ENCODE data around the gene DNAAF5.

GRCh38 chr7:834277-834676, 107.8 kb downstream of the DNAAF5 start:
- no peak for TF ChIP-seq TCF12 (IDR thresholded peaks at IDR 0.05; ENCODE audit: low read depth)
- no peak for TF ChIP-seq REST (IDR thresholded peaks at IDR 0.05; ENCODE audit: low read depth)
- no peak for TF ChIP-seq EP300 (IDR thresholded peaks at IDR 0.05; ENCODE audit: borderline replicate concordance)
- no peak for TF ChIP-seq FOXM1 (IDR thresholded peaks at IDR 0.05; ENCODE audit: borderline replicate concordance, low read depth)
- TF ChIP-seq EGR1 (IDR thresholded peaks at IDR 0.05) = no peak
- no peak for TF ChIP-seq CEBPB (IDR thresholded peaks at IDR 0.05)
- no peak for TF ChIP-seq MAX (IDR thresholded peaks at IDR 0.05)
- TF ChIP-seq ZBTB7A (IDR thresholded peaks at IDR 0.05; ENCODE audit: low read depth) = no peak
- no peak for TF ChIP-seq YY1 (IDR thresholded peaks at IDR 0.05; ENCODE audit: low read depth)
- no peak for TF ChIP-seq TAF1 (IDR thresholded peaks at IDR 0.05; ENCODE audit: low read depth)
- no peak for TF ChIP-seq CREB1 (IDR thresholded peaks at IDR 0.05; ENCODE audit: low read depth)
- TF ChIP-seq USF1 (IDR thresholded peaks at IDR 0.05) = no peak
